ENCODE measurements around the gene SVIL. TPM values are rescaled to one million over a fixed set of nuclear protein-coding genes. Genes with fewer than 3 reads are reported as not detected.

The SVIL gene
- polyA plus RNA-seq, 1 donor (not counting 4 experiments of a cell fraction or from before 2014, with no cell fraction given): 16.2 TPM

DNA sequence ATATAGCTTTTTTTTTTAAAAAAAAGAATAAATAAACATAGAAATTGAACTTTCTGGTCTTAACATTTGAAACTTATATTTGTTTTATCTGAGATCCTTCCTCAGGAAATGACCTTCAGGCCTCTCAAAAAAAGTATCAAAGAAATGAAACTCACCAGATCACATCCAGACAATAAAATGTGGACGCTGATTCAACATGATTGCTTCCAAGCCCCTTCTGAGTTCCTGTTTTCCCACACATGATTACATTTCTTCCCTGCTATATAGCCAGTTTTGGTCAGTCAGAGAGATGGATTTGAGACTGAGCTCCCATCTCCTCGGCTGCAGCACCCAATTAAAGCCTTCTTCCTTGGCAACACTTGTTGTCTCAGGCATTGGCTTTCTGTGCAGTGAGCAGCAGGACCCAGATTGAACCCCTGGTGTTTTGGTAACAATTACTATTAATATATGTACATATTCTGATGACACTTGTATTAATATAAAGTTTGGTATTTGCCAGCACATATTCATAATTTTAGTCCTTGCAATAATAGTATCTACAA, 21.8 kb upstream of the SVIL start:
- Histone ChIP-seq H3K9me1 (ENCODE audit: control insufficient read depth, extremely low read depth, insufficient read depth, low read length) (no peaks in the 10 kb centered on the region), H3K27ac (ENCODE audit: control insufficient read depth, insufficient read depth, low read length) (no peak overlapping the region), H3K4me2 (ENCODE audit: control insufficient read depth, extremely low read depth, insufficient read depth, low read depth, low read length) (no peak overlapping the region), H3K36me3 (ENCODE audit: control insufficient read depth in 2 of 2, extremely low read depth in 1 of 2, insufficient read depth in 2 of 2, low read length in 2 of 2) (peaks cover 8 to 13% of the 10 kb centered on the region in 2 experiments), H3K27me3 (ENCODE audit: control insufficient read depth, extremely low read depth, insufficient read depth, low read length) (no peaks in the 10 kb centered on the region), H2AFZ (ENCODE audit: control insufficient read depth, low read length) (no peak overlapping the region), H3K4me3 (ENCODE audit: control insufficient read depth in 2 of 3, extremely low read depth in 1 of 3, insufficient read depth in 2 of 3, low read depth in 1 of 3, low read length in 3 of 3) (no peak overlapping the region), H3K79me2 (ENCODE audit: control insufficient read depth, insufficient read depth, low read length) (peaks cover 3% of the 10 kb centered on the region), H3K9ac (ENCODE audit: control insufficient read depth, extremely low read depth, insufficient read depth, low read length) (no peak overlapping the region), H4K20me1 (ENCODE audit: control insufficient read depth, extremely low read depth, insufficient read depth, low read length) (no peaks in the 10 kb centered on the region), H3K9me3 (ENCODE audit: control insufficient read depth, low read depth, low read length) (no peaks in the 10 kb centered on the region), H3K4me1 (ENCODE audit: control insufficient read depth, extremely low read depth, insufficient read depth, low read length) (peaks cover 27% of the 10 kb centered on the region)
- DNase-seq (ENCODE audit: low read depth, low spot score) (no peak), FAIRE-seq (no peak)
- no peak for TF ChIP-seq EZH2 (IDR thresholded peaks at IDR 0.05; ENCODE audit: low read length)
- TF ChIP-seq, protein P1, sequence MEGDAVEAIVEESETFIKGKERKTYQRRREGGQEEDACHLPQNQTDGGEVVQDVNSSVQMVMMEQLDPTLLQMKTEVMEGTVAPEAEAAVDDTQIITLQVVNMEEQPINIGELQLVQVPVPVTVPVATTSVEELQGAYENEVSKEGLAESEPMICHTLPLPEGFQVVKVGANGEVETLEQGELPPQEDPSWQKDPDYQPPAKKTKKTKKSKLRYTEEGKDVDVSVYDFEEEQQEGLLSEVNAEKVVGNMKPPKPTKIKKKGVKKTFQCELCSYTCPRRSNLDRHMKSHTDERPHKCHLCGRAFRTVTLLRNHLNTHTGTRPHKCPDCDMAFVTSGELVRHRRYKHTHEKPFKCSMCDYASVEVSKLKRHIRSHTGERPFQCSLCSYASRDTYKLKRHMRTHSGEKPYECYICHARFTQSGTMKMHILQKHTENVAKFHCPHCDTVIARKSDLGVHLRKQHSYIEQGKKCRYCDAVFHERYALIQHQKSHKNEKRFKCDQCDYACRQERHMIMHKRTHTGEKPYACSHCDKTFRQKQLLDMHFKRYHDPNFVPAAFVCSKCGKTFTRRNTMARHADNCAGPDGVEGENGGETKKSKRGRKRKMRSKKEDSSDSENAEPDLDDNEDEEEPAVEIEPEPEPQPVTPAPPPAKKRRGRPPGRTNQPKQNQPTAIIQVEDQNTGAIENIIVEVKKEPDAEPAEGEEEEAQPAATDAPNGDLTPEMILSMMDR (optimal IDR thresholded peaks at IDR 0.05 in 1 of 3, IDR thresholded peaks at IDR 0.05 in 1 of 3, conservative IDR thresholded peaks at IDR 0.05 in 1 of 3; ENCODE audit: extremely low read depth in 1 of 3, insufficient read depth in 2 of 3, low read length in 3 of 3): no peak
- dilution Hi-C loops (cut with MboI; ENCODE audit: extremely low pct_ligation_motif_present, low sequenced_read_pairs): no loop called here

- Histone ChIP-seq H3K79me2 (ENCODE audit: control insufficient read depth, insufficient read depth, low read length) (no peaks in the 10 kb centered on the region), H3K4me1 (ENCODE audit: control insufficient read depth, extremely low read depth, insufficient read depth, low read length) (peaks cover 9% of the 10 kb centered on the region), H3K27ac (ENCODE audit: control insufficient read depth, insufficient read depth, low read length) (no peak overlapping the region), H3K36me3 (ENCODE audit: control insufficient read depth in 2 of 2, extremely low read depth in 1 of 2, insufficient read depth in 2 of 2, low read length in 2 of 2) (peaks cover 3 to 10% of the 10 kb centered on the region in 2 experiments), H3K9me1 (ENCODE audit: control insufficient read depth, extremely low read depth, insufficient read depth, low read length) (no peaks in the 10 kb centered on the region), H3K4me2 (ENCODE audit: control insufficient read depth, extremely low read depth, insufficient read depth, low read depth, low read length) (no peak overlapping the region), H3K9me3 (ENCODE audit: control insufficient read depth, low read depth, low read length) (no peaks in the 10 kb centered on the region), H2AFZ (ENCODE audit: control insufficient read depth, low read length) (no peak overlapping the region), H3K27me3 (ENCODE audit: control insufficient read depth, extremely low read depth, insufficient read depth, low read length) (no peaks in the 10 kb centered on the region), H3K9ac (ENCODE audit: control insufficient read depth, extremely low read depth, insufficient read depth, low read length) (no peak overlapping the region), H4K20me1 (ENCODE audit: control insufficient read depth, extremely low read depth, insufficient read depth, low read length) (no peaks in the 10 kb centered on the region), H3K4me3 (ENCODE audit: control insufficient read depth in 2 of 3, extremely low read depth in 1 of 3, insufficient read depth in 2 of 3, low read depth in 1 of 3, low read length in 3 of 3) (no peak overlapping the region)
- dilution Hi-C loops (cut with MboI; ENCODE audit: extremely low pct_ligation_motif_present, low sequenced_read_pairs): no loop called here
- DNase-seq (ENCODE audit: low read depth, low spot score) (no peak), FAIRE-seq (no peak)
- no peak for TF ChIP-seq EZH2 (IDR thresholded peaks at IDR 0.05; ENCODE audit: low read length)
- TF ChIP-seq, protein P1 (optimal IDR thresholded peaks at IDR 0.05 in 1 of 3, IDR thresholded peaks at IDR 0.05 in 1 of 3, conservative IDR thresholded peaks at IDR 0.05 in 1 of 3; ENCODE audit: extremely low read depth in 1 of 3, insufficient read depth in 2 of 3, low read length in 3 of 3): no peak
Observed at GRCh38 chr10:29652192-29652591, 17.4 kb upstream of the SVIL start.

Data from keratinocyte (primary cell).